ENCODE results near the gene TGFBR1. TPM values are rescaled to one million over a fixed set of nuclear protein-coding genes. Genes with fewer than 3 reads are reported as not detected.

Gene TGFBR1
- total RNA-seq, 1 donor from 2014 or later: 29.0 TPM

DNA sequence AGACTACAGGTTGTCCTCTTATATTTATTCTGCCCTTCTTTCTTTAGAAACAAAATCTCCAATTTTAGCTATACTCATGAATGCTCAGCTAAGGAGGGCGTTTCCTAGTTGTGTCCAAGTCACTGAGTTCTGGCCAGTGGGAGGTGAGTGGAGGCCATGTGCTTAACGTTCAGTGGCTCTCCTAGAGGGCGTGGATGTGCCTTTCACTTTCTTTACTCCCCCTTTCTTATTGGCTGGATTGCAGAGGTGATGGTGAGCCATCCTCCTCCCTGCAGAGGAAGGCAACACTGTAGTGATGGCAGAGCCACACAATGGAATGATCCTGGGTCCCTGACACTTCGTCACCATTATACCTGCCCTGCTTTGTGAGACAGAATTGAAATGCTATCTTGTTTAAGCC, 62.2 kb downstream of the TGFBR1 start:
- DNase-seq (ENCODE audit: low read depth): no peak
- TF ChIP-seq, protein P1, sequence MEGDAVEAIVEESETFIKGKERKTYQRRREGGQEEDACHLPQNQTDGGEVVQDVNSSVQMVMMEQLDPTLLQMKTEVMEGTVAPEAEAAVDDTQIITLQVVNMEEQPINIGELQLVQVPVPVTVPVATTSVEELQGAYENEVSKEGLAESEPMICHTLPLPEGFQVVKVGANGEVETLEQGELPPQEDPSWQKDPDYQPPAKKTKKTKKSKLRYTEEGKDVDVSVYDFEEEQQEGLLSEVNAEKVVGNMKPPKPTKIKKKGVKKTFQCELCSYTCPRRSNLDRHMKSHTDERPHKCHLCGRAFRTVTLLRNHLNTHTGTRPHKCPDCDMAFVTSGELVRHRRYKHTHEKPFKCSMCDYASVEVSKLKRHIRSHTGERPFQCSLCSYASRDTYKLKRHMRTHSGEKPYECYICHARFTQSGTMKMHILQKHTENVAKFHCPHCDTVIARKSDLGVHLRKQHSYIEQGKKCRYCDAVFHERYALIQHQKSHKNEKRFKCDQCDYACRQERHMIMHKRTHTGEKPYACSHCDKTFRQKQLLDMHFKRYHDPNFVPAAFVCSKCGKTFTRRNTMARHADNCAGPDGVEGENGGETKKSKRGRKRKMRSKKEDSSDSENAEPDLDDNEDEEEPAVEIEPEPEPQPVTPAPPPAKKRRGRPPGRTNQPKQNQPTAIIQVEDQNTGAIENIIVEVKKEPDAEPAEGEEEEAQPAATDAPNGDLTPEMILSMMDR (conservative IDR thresholded peaks at IDR 0.05; ENCODE audit: low read depth, low read length): no peak
- no peak overlapping the region for H3K4me3 ChIP-seq (ENCODE audit: low read depth, low read length)

DNA sequence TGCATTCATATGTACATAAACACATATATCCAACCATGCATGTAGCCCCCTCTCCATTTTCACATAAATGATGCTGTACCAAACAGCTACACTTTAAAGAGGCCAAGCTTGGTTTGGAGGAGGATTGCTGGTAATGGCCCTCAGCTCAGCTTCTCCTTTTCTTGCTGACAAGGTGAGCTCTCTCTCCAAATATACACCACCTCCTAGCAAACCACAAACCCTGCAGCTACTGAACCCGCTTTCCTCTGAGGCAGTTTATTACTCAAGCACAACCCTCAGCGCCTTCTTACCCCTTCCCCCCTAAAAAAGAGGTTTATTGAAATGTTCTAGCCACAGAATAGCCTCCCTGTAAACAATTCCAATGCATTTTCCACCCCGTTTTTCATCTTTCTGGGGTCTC, 62.8 kb downstream of the TGFBR1 start:
- TF ChIP-seq, protein P1 (conservative IDR thresholded peaks at IDR 0.05; ENCODE audit: low read depth, low read length): no peak
- DNase-seq (ENCODE audit: low read depth): no peak

DNA sequence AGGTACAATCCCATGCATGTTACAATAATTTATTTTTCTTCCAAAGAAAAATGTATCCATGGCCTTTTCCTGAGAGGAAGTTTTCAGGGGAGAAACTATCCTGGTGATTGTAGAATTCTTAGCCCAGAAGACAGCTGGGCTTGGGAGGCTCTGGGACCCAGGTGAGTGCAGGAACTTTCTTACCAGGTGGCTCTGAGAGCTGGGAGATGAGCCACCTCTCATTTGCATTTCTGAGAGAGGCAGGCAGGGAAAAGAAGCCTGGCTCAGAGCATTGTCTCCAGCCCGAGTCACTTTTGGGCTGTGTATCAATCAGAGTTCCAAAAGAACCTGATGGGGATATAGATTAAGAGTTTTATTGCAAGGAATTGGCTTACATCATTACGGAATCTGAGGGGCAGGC, 64.2 kb downstream of the TGFBR1 start:
- H3K4me3 ChIP-seq (ENCODE audit: low read depth, low read length): no peak overlapping the region
- TF ChIP-seq, protein P1 (conservative IDR thresholded peaks at IDR 0.05; ENCODE audit: low read depth, low read length): no peak
- no peak for DNase-seq (ENCODE audit: low read depth)

More for the DNA sequence above, 62.8 kb downstream of the TGFBR1 start:
- no peak overlapping the region for H3K4me3 ChIP-seq (ENCODE audit: low read depth, low read length)

DNA sequence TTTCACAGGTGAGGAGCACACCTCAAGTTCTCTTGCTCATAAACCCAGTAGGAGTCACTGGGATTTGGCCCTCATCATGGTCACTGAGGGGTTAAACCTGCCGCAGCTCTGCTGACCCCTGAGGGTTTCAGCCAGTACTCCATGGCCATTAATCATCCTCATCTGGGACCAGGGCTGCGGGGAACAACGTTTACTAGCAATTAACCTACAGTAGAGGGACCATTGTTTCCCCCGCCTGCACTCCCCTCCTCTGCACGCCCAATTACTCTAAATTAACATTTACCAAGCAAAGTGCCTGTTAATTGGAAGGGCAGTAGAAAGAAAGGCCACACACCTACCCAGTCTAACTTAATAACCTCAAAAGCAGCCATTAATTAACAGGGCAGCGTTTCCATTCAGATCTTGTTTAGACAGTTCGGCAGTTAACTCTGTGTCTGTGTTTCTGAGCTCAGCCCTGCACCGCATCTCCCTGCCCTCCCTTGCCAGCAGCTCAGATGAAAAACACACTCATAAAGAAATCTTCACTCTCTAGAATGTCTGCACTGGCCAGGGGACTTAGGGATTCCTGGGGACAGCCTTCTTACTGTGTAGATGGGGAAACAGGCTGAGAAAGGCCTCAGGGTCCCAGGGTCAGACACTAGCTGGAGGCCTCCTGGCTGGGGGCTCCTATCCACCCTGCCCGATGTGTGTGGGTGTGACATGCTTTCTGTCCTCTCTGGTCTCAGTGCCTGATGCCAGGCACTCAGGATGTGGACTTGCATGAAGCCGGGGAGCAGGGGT, 65.3 kb downstream of the TGFBR1 start:
- no peak overlapping the region for H3K4me3 ChIP-seq (ENCODE audit: low read depth, low read length)
- DNase-seq (ENCODE audit: low read depth): no peak
- TF ChIP-seq, protein P1 (conservative IDR thresholded peaks at IDR 0.05; ENCODE audit: low read depth, low read length): peak; percentile 22

DNA sequence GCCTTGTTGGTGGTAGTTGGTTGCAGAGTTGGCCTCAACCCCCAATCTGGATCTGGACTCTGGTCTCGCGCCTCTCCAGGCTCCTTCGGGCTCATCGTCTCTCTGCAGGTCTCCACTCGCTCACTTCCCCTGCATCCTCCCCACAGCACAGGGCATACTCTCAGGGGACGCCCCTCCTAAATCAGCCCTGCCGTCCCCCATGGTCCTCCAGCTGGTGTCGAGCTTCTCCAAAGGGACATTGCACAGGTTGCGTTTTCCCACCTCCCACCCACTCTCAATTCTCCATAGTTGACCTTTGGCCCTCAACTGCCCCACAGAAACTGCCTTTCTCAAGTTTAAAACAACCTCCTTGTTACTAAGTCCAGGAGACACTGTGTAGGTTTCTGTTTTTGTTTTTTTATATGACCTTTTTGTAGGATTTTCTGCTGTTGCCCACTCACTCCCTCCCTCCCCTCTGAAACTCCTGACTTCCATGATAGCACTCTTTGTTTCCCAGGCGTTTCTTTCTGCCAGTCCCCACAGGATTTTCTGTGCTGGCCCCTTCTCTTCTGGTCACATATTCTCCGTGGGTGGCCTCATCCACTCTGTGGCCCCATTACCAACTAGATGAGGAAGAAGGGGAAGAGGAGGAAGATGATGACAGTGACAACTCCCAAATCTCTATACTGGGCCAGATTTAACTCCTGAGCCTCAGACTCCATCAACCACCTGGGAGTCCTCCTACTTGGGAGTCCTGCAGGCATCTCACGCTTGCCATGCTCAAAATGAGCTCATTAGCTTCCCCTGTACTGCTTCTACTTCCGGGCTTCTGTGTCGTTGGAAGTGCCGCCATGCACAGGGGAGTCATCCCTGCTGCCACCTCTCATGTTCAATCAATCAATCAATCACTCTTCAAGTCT, 66.6 kb downstream of the TGFBR1 start:
- no peak for DNase-seq (ENCODE audit: low read depth)
- TF ChIP-seq, protein P1 (conservative IDR thresholded peaks at IDR 0.05; ENCODE audit: low read depth, low read length): no peak
- H3K4me3 ChIP-seq (ENCODE audit: low read depth, low read length): no peak overlapping the region

DNA sequence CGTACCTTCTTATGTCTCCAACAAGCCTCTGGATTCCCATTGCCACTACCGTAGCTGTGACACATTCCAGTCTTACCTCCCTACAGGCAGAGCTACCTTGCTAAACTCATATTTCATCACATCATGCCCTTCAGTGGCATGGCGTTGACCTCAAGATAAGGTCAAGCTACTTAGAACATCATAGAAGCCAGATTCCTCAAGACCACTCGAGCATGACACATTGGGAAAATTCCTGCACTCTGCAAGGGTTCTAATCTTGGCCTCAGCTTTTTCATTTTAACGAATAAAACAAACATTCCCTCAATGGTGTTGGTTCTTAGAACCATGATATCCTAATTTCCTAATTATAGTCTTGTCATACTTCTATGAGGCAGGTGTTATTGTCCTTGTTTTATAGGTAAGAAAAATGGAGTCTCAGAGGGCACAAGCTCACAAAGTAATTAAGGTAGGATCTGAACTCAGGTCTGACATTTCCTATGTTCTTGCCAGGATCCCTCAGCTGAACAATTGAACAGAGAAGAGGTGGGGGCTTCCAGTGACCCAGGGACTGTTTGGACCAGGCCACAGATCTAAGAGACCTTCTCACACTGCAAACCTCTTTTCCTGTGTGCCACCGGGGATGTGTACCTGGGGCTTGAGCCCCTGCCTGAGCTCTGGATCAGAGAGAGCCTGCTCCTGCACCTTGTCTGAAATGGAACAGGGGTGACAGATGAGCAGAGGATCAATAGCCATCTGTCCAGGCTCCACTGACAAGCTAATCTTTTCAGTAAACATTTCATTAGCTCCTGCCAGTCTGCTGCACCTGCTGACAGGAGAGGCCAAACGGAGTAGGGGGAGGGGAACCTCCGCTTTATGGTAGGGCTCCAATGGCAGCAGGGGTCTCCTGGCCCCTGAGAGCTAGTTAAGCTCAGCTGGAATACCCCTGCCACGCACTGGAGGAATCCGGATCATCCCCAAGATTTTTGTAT, 67.5 kb downstream of the TGFBR1 start:
- no peak for DNase-seq (ENCODE audit: low read depth)
- TF ChIP-seq, protein P1 (conservative IDR thresholded peaks at IDR 0.05; ENCODE audit: low read depth, low read length): no peak

More for the DNA sequence above, 67.5 kb downstream of the TGFBR1 start:
- H3K4me3 ChIP-seq (ENCODE audit: low read depth, low read length): no peak overlapping the region

Data from epithelial cell of proximal tubule (primary cell).